MM.1S (cell line): ENCODE measurements around the gene JADE2.

Source experiments
- EZH2 ChIP-seq: fragments of 300-600 bp; sonication (generic); optimal IDR thresholded peaks from 2 replicates; pipeline ENCODE3; 2017; ENCODE audit warnings: low read depth, mild to moderate bottlenecking, antibody characterized with exemption, low read length, mixed read lengths
- EZH2phosphoT487 ChIP-seq: fragments of 300-600 bp; sonication (generic); IDR thresholded peaks from 2 replicates; pipeline ENCODE4 v1.6.1; 2018; ENCODE audit warnings: antibody characterized with exemption, low read length
- TF ChIP-seq, protein P1 (sequence below): fragments of 300-600 bp; sonication (generic); IDR thresholded peaks from 2 replicates; pipeline ENCODE4 v1.5.1; 2016; ENCODE audit warnings: antibody characterized with exemption, low read length, mixed read lengths

DNA sequence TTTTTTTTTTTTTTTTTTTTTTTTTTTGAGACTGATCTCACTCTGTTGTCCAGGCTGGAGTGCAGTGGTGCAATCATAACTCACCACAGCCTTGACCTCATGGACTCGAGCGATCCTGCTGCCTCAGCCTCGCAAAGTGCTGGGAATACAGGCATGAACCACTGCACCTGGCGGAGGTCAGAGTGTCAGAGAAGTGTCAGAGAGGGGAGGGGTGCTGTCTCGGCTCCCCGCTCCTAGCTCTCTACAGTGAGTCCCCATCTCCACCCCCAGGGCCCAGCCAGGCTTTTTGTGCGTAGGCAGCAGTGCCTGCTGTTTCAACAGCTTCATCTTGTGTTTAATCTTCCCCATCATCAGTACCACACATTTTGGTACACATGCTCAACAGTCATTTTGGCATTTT, 68.9 kb downstream of the JADE2 start:
- TF ChIP-seq, protein P1, sequence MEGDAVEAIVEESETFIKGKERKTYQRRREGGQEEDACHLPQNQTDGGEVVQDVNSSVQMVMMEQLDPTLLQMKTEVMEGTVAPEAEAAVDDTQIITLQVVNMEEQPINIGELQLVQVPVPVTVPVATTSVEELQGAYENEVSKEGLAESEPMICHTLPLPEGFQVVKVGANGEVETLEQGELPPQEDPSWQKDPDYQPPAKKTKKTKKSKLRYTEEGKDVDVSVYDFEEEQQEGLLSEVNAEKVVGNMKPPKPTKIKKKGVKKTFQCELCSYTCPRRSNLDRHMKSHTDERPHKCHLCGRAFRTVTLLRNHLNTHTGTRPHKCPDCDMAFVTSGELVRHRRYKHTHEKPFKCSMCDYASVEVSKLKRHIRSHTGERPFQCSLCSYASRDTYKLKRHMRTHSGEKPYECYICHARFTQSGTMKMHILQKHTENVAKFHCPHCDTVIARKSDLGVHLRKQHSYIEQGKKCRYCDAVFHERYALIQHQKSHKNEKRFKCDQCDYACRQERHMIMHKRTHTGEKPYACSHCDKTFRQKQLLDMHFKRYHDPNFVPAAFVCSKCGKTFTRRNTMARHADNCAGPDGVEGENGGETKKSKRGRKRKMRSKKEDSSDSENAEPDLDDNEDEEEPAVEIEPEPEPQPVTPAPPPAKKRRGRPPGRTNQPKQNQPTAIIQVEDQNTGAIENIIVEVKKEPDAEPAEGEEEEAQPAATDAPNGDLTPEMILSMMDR = no peak
- TF ChIP-seq EZH2 = no peak
- no peak for TF ChIP-seq EZH2phosphoT487
